GM21381 (cell line): ENCODE data around the gene NCAPD2.
"Not testable (repeated sequence)": the region's sequence is repeated elsewhere in the genome, so short reads cannot be mapped to it uniquely, and the experiment has no call there.

Experiments
- ATAC-seq: cut with Tn5 transposase; IDR thresholded peaks from one replicate; pipeline ENCODE4 v1.9.1; 2021; ENCODE audit warnings: mild to moderate bottlenecking, moderate library complexity; ENCODE audit not compliant: unreplicated experiment

The NCAPD2 gene

DNA sequence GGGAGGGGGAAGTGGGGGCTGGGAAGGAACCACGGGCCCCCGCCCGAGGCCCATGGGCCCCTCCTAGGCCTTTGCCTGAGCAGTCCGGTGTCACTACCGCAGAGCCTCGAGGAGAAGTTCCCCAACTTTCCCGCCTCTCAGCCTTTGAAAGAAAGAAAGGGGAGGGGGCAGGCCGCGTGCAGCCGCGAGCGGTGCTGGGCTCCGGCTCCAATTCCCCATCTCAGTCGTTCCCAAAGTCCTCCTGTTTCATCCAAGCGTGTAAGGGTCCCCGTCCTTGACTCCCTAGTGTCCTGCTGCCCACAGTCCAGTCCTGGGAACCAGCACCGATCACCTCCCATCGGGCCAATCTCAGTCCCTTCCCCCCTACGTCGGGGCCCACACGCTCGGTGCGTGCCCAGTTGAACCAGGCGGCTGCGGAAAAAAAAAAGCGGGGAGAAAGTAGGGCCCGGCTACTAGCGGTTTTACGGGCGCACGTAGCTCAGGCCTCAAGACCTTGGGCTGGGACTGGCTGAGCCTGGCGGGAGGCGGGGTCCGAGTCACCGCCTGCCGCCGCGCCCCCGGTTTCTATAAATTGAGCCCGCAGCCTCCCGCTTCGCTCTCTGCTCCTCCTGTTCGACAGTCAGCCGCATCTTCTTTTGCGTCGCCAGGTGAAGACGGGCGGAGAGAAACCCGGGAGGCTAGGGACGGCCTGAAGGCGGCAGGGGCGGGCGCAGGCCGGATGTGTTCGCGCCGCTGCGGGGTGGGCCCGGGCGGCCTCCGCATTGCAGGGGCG lies 40.2 kb downstream of the NCAPD2 start, which contains the start of gene GAPDH:
Gene GAPDH (plus strand): TSS at position 595 of the 772 bp plus-strand sequence. CDS start 316 bp downstream, outside the sequence.
- peak; percentile 60 for ATAC-seq

DNA sequence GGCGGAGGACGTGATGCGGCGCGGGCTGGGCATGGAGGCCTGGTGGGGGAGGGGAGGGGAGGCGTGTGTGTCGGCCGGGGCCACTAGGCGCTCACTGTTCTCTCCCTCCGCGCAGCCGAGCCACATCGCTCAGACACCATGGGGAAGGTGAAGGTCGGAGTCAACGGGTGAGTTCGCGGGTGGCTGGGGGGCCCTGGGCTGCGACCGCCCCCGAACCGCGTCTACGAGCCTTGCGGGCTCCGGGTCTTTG lies 40.7 kb downstream of the NCAPD2 start:
- ATAC-seq = no peak

DNA sequence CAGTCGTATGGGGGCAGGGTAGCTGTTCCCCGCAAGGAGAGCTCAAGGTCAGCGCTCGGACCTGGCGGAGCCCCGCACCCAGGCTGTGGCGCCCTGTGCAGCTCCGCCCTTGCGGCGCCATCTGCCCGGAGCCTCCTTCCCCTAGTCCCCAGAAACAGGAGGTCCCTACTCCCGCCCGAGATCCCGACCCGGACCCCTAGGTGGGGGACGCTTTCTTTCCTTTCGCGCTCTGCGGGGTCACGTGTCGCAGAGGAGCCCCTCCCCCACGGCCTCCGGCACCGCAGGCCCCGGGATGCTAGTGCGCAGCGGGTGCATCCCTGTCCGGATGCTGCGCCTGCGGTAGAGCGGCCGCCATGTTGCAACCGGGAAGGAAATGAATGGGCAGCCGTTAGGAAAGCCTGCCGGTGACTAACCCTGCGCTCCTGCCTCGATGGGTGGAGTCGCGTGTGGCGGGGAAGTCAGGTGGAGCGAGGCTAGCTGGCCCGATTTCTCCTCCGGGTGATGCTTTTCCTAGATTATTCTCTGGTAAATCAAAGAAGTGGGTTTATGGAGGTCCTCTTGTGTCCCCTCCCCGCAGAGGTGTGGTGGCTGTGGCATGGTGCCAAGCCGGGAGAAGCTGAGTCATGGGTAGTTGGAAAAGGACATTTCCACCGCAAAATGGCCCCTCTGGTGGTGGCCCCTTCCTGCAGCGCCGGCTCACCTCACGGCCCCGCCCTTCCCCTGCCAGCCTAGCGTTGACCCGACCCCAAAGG lies 41.2 kb downstream of the NCAPD2 start:
- ATAC-seq = peak; percentile 3

DNA sequence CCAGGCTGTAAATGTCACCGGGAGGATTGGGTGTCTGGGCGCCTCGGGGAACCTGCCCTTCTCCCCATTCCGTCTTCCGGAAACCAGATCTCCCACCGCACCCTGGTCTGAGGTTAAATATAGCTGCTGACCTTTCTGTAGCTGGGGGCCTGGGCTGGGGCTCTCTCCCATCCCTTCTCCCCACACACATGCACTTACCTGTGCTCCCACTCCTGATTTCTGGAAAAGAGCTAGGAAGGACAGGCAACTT lies 41.7 kb downstream of the NCAPD2 start:
- no peak for ATAC-seq

DNA sequence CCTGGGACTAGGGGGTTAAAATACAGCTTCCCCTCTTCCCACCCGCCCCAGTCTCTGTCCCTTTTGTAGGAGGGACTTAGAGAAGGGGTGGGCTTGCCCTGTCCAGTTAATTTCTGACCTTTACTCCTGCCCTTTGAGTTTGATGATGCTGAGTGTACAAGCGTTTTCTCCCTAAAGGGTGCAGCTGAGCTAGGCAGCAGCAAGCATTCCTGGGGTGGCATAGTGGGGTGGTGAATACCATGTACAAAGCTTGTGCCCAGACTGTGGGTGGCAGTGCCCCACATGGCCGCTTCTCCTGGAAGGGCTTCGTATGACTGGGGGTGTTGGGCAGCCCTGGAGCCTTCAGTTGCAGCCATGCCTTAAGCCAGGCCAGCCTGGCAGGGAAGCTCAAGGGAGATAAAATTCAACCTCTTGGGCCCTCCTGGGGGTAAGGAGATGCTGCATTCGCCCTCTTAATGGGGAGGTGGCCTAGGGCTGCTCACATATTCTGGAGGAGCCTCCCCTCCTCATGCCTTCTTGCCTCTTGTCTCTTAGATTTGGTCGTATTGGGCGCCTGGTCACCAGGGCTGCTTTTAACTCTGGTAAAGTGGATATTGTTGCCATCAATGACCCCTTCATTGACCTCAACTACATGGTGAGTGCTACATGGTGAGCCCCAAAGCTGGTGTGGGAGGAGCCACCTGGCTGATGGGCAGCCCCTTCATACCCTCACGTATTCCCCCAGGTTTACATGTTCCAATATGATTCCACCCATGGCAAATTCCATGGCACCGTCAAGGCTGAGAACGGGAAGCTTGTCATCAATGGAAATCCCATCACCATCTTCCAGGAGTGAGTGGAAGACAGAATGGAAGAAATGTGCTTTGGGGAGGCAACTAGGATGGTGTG lies 42.3 kb downstream of the NCAPD2 start:
- ATAC-seq = no peak

DNA sequence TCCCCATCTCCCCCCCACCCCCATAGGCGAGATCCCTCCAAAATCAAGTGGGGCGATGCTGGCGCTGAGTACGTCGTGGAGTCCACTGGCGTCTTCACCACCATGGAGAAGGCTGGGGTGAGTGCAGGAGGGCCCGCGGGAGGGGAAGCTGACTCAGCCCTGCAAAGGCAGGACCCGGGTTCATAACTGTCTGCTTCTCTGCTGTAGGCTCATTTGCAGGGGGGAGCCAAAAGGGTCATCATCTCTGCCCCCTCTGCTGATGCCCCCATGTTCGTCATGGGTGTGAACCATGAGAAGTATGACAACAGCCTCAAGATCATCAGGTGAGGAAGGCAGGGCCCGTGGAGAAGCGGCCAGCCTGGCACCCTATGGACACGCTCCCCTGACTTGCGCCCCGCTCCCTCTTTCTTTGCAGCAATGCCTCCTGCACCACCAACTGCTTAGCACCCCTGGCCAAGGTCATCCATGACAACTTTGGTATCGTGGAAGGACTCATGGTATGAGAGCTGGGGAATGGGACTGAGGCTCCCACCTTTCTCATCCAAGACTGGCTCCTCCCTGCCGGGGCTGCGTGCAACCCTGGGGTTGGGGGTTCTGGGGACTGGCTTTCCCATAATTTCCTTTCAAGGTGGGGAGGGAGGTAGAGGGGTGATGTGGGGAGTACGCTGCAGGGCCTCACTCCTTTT lies 43.1 kb downstream of the NCAPD2 start:
- ATAC-seq = no peak

DNA sequence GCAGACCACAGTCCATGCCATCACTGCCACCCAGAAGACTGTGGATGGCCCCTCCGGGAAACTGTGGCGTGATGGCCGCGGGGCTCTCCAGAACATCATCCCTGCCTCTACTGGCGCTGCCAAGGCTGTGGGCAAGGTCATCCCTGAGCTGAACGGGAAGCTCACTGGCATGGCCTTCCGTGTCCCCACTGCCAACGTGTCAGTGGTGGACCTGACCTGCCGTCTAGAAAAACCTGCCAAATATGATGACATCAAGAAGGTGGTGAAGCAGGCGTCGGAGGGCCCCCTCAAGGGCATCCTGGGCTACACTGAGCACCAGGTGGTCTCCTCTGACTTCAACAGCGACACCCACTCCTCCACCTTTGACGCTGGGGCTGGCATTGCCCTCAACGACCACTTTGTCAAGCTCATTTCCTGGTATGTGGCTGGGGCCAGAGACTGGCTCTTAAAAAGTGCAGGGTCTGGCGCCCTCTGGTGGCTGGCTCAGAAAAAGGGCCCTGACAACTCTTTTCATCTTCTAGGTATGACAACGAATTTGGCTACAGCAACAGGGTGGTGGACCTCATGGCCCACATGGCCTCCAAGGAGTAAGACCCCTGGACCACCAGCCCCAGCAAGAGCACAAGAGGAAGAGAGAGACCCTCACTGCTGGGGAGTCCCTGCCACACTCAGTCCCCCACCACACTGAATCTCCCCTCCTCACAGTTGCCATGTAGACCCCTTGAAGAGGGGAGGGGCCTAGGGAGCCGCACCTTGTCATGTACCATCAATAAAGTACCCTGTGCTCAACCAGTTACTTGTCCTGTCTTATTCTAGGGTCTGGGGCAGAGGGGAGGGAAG lies 43.9 kb downstream of the NCAPD2 start:
- ATAC-seq = not testable (repeated sequence)

DNA sequence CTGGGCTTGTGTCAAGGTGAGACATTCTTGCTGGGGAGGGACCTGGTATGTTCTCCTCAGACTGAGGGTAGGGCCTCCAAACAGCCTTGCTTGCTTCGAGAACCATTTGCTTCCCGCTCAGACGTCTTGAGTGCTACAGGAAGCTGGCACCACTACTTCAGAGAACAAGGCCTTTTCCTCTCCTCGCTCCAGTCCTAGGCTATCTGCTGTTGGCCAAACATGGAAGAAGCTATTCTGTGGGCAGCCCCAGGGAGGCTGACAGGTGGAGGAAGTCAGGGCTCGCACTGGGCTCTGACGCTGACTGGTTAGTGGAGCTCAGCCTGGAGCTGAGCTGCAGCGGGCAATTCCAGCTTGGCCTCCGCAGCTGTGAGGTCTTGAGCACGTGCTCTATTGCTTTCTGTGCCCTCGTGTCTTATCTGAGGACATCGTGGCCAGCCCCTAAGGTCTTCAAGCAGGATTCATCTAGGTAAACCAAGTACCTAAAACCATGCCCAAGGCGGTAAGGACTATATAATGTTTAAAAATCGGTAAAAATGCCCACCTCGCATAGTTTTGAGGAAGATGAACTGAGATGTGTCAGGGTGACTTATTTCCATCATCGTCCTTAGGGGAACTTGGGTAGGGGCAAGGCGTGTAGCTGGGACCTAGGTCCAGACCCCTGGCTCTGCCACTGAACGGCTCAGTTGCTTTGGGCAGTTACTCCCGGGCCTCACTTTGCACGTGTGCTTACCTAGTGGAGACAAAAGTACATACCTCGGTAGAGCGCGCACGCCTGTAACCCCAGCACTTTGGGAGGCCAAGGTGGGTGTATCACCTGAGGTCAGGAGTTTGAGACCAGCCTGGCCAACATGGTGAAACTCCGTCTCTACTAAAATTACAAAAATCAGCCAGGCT lies 44.8 kb downstream of the NCAPD2 start:
- no peak for ATAC-seq

DNA sequence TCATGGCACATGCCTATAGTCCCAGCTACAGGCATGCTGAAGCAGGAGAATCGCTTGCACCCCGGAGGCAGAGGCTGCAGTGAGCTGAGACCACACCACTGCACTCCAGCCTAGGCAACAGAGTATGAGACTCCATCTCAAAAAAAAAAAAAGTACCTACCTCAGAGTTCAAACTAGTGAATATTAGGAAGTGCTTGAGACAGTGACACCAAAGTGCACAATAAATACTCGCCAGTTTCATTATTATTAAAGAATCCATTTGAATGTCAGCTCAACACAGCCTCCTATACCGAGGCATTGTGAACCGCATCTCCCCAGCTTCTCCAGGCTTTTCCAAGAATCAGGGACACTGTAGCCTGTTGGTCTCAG lies 45.4 kb downstream of the NCAPD2 start:
- ATAC-seq = no peak

DNA sequence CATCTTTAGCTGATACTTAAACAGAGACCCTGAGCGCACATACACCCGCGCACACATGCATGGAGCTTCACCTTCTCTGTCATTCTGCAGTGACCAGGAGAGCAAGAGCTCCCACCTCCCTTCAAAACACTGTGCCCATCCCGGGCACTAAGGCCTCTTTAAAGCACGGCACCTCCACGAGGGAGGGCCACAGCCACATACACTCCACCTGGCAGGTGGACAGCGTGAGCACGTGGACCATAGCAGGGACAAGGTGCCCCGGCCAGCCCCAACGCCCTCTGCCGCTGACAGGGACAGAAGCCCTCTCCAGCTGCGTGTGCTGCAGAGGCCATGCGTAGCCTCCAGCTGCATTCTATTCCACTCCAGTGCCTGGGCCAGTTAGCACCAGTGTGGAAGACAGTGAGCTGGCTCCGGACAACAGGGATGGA lies 45.8 kb downstream of the NCAPD2 start:
- no peak for ATAC-seq

DNA sequence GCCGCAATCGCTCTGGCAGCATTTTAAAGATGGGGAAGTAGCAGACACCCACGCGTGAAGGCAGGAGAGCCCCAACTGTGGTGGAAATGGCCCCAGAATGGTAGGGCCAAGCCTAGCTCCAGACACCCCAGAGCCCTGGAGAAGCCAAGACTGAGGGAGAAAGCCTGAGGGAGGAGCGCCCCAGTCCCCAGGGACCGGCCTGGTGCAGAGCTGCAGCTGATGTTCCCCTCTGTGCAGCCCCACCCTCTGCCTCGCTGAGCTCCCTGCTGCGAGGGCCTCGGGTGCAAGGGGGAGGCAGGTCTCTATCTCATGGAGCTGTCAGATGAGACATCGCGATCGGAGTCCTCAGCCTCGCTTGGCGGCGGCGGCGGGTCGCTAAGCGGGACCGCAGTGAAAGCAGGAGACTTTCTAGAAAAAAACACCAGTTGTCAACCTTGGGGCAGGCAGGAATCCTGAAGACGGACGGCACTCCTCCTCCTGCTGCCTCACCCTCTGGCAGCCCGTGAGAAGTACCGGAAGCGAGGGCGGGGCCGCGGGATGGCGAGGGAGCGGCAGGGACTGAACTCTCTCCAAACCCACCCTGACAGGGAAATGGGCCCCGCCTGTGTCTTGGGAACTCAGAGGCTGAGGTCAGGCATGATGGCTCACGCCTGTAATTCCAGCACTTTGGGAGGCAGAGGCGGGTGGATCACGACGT lies 46.4 kb downstream of the NCAPD2 start:
- ATAC-seq = no peak

DNA sequence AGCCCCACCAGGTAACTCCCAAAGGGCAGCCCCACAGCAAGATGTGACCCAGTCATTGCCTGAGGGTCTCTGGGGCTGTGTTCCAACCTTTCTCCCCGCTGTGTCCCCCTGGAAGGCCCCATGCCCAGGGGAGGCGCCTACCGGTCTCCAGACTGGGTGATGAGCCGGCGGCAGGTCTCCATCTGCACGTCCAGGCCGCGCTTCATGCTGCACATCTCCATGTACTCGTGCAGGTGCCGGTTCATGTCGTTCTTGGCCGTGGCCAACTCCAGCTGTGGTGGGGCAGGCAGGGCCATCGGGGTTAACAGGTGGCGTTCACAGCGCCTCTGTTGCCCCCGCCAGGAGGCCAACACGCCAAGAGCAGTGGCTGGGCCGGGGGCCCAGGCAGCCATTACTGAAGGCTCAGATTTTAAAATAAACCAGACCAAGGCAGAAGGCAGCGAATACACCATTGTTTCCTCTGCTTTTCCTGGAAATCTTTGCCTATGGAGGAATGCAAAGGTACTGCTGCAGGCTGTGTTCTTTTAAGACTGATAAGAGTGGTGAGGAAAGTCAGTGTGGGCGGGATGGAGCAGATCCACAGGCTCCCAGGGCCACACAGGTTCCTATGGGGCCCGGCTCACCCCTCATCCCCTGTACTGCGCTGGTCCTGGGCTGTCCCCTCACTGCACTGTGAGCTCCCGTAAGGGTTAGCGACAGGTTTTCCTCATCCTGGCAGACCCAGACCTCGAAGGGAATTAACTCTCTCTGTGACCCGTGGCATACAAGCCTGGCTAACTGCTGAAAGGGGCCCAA lies 47.7 kb downstream of the NCAPD2 start:
- ATAC-seq = no peak

DNA sequence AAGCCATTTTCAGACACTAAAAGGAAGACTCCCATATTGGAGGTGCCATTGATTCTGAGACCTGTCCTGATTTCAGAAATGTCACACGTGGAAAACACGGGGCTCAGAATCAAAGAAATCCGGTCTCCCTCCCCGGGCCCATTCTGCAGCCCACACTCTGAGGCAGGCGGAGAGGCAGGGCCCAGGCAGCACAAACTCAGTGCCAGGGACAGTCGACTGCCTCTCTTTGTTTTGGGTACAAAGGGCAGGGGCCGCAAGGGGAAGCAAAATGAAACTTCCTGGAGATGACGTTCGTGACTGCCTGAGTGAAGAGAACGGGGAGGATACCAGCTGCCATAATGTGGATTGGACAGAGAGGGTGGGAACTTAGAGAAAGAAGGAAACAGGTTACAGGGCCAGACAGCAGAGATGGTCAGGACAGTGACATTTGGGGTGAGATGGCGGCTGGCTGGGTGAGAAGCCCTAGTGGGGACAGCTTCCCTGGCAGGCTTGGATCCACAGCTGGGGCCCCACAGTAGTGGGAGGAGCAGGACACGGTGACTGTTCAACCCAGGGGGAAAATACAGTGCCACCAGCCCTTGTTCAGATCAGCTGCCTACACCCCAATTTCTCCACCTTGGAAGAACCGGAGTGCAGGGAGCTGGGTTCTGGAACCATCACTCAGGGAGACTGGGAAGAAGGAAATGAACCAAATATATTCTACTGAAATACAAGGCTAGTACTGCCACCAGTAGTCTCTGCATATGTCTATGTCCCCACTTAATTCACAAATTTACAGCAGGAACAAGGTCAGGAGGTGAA lies 48.5 kb downstream of the NCAPD2 start:
- ATAC-seq = no peak

DNA sequence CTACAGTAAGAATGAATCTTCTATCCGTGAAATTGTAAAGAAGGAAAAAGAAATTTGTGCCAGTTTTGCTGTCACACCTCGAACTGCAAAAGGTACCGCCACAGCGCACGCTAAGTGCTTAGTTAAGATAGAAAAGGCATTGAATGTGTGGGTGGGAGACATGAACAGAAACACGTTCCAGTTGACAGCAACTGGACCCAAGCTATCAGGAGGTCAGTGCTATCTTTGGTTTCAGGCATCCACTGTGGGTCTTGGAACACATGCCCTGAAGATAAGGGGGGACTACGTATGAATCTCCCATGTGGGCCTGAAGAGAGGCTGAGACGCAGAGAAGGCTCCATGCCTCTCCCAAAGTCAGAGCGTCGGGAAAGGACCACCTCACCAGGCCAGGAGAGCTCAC lies 52.1 kb downstream of the NCAPD2 start:
- ATAC-seq = no peak

DNA sequence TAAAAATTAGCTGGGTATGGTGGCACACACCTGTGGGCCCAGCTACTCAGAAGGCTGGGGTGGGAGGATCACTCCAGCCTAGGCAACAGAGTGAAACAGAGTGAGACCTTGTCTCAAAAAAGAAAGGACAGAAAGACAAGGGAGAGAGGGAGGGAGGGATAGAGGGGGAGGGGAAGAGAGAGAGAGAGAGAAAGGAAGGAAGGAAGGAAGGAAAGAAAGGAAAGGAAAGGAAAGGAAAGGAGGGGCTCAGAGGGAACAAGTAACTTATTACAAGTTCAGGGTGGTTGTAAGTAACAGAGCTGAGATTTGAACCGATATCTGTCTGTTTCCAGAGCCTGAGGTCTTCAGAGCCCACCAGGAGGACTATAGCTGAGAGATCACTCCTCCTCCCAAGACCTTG lies 53.7 kb downstream of the NCAPD2 start:
- no peak for ATAC-seq

DNA sequence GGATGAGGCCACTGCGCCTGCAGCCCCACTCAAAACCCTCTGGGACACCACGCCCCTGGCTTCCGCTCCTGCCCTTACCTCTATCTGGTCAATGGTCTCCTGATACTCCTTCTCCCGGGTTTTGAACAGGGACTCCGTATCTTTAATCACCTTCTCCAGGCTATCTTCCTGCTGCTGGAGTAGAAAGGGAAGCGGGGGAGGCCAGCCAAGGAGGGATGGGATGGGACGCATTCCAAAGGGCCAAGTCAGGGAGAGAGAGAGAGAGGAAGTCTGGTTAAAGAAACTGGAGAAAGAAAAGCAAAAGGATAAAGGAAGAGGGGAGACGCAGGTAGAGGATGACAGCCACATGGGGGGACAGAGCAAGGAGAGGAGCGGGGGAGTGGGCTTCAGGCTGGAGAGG lies 54.1 kb downstream of the NCAPD2 start:
- no peak for ATAC-seq

DNA sequence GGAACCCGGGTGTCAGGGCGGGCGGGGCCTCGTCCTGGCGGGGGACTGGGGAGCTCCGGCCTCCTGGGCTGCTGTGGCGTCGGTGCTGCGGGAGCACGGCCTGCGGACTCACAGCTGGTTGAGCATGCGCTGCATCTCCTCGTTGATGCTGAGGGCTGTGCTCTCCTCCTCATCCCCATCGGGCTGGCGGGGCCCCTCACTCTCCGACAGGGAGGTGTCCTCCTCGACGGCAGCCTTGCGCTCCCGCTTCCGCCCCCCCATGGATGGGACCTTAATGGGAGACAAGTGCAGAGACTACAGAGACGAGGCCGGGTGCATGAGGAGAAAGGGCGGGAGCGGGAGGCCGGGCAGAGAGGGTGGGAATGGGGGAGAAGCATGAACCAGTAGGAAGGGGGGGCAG lies 54.7 kb downstream of the NCAPD2 start:
- no peak for ATAC-seq
